Calu3 (cell line): ENCODE data around the gene LGR5. TPM values are rescaled to one million over a fixed set of nuclear protein-coding genes. Genes with fewer than 3 reads are reported as not detected.

ENCODE experiments used
- BruUV-seq: library from RNA; stranded (reverse); fragments of 400-500 nt; replicated peaks from 2 replicates; lab custom pipeline; 2021; lab: Mats Ljungman, UMichigan
- CTCF ChIA-PET: fragments of 300-600 bp; sonication (Branson Sonifier 250); formaldehyde crosslinking; loops from one replicate; lab custom pipeline; 2022; ENCODE audit warnings: antibody characterized with exemption; lab: Charles Lee
- DNase-seq: peaks from one replicate; pipeline ENCODE4 v3.0.0; 2022
- H3K27ac Mint-ChIP-seq: one replicate; pipeline ENCODE4 v1.8.0; 2022; ENCODE audit warnings: mixed read lengths; ENCODE audit not compliant: unreplicated experiment
- H3K27me3 Mint-ChIP-seq: one replicate; pipeline ENCODE4 v1.8.0; 2022; ENCODE audit warnings: mixed read lengths; ENCODE audit not compliant: unreplicated experiment
- H3K36me3 Mint-ChIP-seq: one replicate; pipeline ENCODE4 v1.8.0; 2022; ENCODE audit warnings: mild to moderate bottlenecking, moderate library complexity, mixed read lengths; ENCODE audit not compliant: insufficient read depth, unreplicated experiment
- H3K4me1 Mint-ChIP-seq: one replicate; pipeline ENCODE4 v1.8.0; 2022; ENCODE audit warnings: mild to moderate bottlenecking, low read depth, mixed read lengths; ENCODE audit not compliant: unreplicated experiment
- H3K4me3 Mint-ChIP-seq: one replicate; pipeline ENCODE4 v1.8.0; 2022; ENCODE audit warnings: mild to moderate bottlenecking, low read depth, moderate library complexity, mixed read lengths; ENCODE audit not compliant: unreplicated experiment
- H3K9me3 Mint-ChIP-seq: one replicate; pipeline ENCODE4 v1.8.0; 2022; ENCODE audit warnings: low read depth, mixed read lengths; ENCODE audit not compliant: unreplicated experiment
- CTCF ChIP-seq: fragments of 200-600 bp; IDR thresholded peaks from one replicate; pipeline ENCODE4 v1.8.0; 2022; ENCODE audit warnings: antibody characterized with exemption; ENCODE audit not compliant: unreplicated experiment
- intact Hi-C: fragments of 100-400 bp; cut with micrococcal nuclease; formaldehyde crosslinking; loops from one replicate; pipeline ENCODE4 v1.10.0; 2022; ENCODE audit not compliant: unreplicated experiment
- total RNA-seq: library from RNA; stranded (reverse); gene quantifications from 2 replicates; pipeline ENCODE4 v1.2.3, GENCODE V29; 2022

Gene LGR5
- total RNA-seq, 1 experiment from 2014 or later: 0.09 TPM

- TF ChIP-seq CTCF: no peak
- DNase-seq: no peak
- H3K27me3 Mint-ChIP-seq: peaks cover 10% of the 10 kb centered on the region
- no peak overlapping the region for H3K4me3 Mint-ChIP-seq
- intact Hi-C loops: no loop called here
- CTCF ChIA-PET: interaction anchor here (0.5 kb wide), 1 partner anchor 360 kb away, joined by 4 read pairs; no protein-coding TSS in a partner anchor
- no peaks in the 10 kb centered on the region for H3K36me3 Mint-ChIP-seq
- no peak overlapping the region for H3K27ac Mint-ChIP-seq
- no peaks in the 10 kb centered on the region for H3K9me3 Mint-ChIP-seq
- BruUV-seq: no TSS peak
- no peaks in the 10 kb centered on the region for H3K4me1 Mint-ChIP-seq
Measured at GRCh38 chr12:71503579-71504391, 64.2 kb downstream of the LGR5 start.

- Mint-ChIP-seq H3K27ac (no peak overlapping the region), H3K9me3 (no peaks in the 10 kb centered on the region), H3K4me1 (no peaks in the 10 kb centered on the region), H3K27me3 (peaks cover 3% of the 10 kb centered on the region), H3K4me3 (no peak overlapping the region), H3K36me3 (no peaks in the 10 kb centered on the region)
- DNase-seq: no peak
- intact Hi-C loops: no loop called here
- TF ChIP-seq CTCF: no peak
- CTCF ChIA-PET: no interaction called here
- no TSS peak for BruUV-seq
Measured at GRCh38 chr12:71504476-71504875, 64.9 kb downstream of the LGR5 start.

- CTCF ChIA-PET: no interaction called here
- no peak overlapping the region for H3K4me3 Mint-ChIP-seq
- H3K9me3 Mint-ChIP-seq: no peaks in the 10 kb centered on the region
- H3K27ac Mint-ChIP-seq: no peak overlapping the region
- H3K27me3 Mint-ChIP-seq: peaks cover 38% of the 10 kb centered on the region
- TF ChIP-seq CTCF: no peak
- intact Hi-C loops: no loop called here
- no TSS peak for BruUV-seq
- no peaks in the 10 kb centered on the region for H3K4me1 Mint-ChIP-seq
- no peaks in the 10 kb centered on the region for H3K36me3 Mint-ChIP-seq
- no peak for DNase-seq
Measured at GRCh38 chr12:71509705-71510104, 70.1 kb downstream of the LGR5 start.

- CTCF ChIA-PET: no interaction called here
- H3K9me3 Mint-ChIP-seq: no peaks in the 10 kb centered on the region
- DNase-seq: no peak
- H3K4me3 Mint-ChIP-seq: no peak overlapping the region
- H3K4me1 Mint-ChIP-seq: no peaks in the 10 kb centered on the region
- H3K27me3 Mint-ChIP-seq: peaks cover 41% of the 10 kb centered on the region
- H3K27ac Mint-ChIP-seq: no peak overlapping the region
- H3K36me3 Mint-ChIP-seq: no peaks in the 10 kb centered on the region
- intact Hi-C loops: no loop called here
- BruUV-seq: no TSS peak
- TF ChIP-seq CTCF: no peak
Measured at GRCh38 chr12:71517145-71517846, 77.7 kb downstream of the LGR5 start.
